Activated naive CD4-positive, alpha-beta T cell treated with anti-CD3 and anti-CD28 coated beads for 36 hours (primary cell): ENCODE data around the gene TBL1XR1. TPM values are rescaled to one million over a fixed set of nuclear protein-coding genes. Genes with fewer than 3 reads are reported as not detected.

ENCODE experiments used
- CTCF ChIA-PET: fragments of 350-600 bp; sonication (Branson Sonifier 250); formaldehyde crosslinking; loops from one replicate; lab custom pipeline; 2021; ENCODE audit warnings: antibody characterized with exemption; lab: Charles Lee
- DNase-seq: peaks from one replicate; pipeline ENCODE4 v3.0.0-alpha.2; 2020
- H3K27ac Mint-ChIP-seq: one replicate; pipeline ENCODE4 v1.8.0; 2021; ENCODE audit warnings: mild to moderate bottlenecking, mixed read lengths
- H3K27me3 Mint-ChIP-seq: one replicate; pipeline ENCODE4 v1.8.0; 2021; ENCODE audit warnings: low read depth, mixed read lengths
- H3K36me3 Mint-ChIP-seq: one replicate; pipeline ENCODE4 v1.8.0; 2021; ENCODE audit warnings: low read depth, mixed read lengths
- H3K4me1 Mint-ChIP-seq: one replicate; pipeline ENCODE4 v1.8.0; 2021; ENCODE audit warnings: low read depth, mixed read lengths
- H3K4me3 Mint-ChIP-seq: one replicate; pipeline ENCODE4 v1.8.0; 2021; ENCODE audit warnings: mild to moderate bottlenecking, moderate library complexity, mixed read lengths
- H3K9me3 Mint-ChIP-seq: one replicate; pipeline ENCODE4 v1.8.0; 2021; ENCODE audit warnings: mixed read lengths
- intact Hi-C: fragments of 100-400 bp; cut with micrococcal nuclease; formaldehyde crosslinking; loops from one replicate; pipeline ENCODE4 v1.15.1; 2023
- total RNA-seq, 2 experiments: library from RNA; stranded (reverse); gene quantifications; one replicate each; pipeline ENCODE4 v1.2.3, GENCODE V29; 2021

The TBL1XR1 gene
- total RNA-seq, 2 experiments from 2014 or later, result 149 to 162 TPM

DNA sequence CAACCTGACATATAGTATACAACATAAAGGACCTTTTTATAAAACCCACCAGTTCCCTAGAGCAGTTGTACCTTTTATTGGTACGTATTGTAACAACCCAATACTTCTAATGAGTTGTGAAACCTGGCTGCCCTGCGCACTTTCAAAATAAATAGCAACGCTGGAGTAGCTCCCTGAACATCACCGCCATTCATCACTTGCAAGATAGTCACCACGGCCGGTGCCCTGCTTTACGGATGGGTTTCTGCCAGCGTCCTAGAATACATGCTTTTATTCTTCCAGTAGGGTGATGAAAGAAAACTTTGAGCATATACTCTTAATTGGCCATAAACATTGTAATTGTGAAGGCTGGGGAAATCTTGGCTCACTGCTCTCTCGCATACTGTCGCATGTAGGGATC lies 220.7 kb downstream of the TBL1XR1 start:
- DNase-seq, result no peak

DNA sequence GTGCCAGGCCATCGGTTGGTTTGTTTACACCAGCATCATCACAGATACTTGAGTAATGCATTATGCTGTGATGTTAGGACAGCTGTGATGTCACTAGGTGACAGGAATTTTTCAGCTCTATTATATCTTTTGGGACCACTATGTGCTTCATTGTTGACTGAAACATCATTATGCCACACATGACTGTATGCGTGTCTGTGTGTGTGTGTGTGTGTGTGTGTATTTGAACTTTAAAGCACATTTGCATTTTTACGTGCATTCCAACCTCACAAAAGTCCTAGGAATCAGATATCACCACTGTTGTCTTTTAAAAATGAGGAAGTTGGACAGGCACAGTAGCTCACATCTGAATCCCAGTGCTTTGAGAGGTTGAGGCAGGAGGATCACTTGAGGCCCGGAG lies 223.0 kb downstream of the TBL1XR1 start:
- CTCF ChIA-PET, result no interaction called here
- intact Hi-C loops, result no loop called here

More for the DNA sequence above, 220.7 kb downstream of the TBL1XR1 start:
- H3K36me3 Mint-ChIP-seq, result no peaks in the 10 kb centered on the region
- no peak overlapping the region for H3K4me3 Mint-ChIP-seq
- no peaks in the 10 kb centered on the region for H3K9me3 Mint-ChIP-seq
- CTCF ChIA-PET, result no interaction called here
- H3K27me3 Mint-ChIP-seq, result no peaks in the 10 kb centered on the region
- H3K27ac Mint-ChIP-seq, result no peak overlapping the region
- intact Hi-C loops, result no loop called here
- no peaks in the 10 kb centered on the region for H3K4me1 Mint-ChIP-seq

DNA sequence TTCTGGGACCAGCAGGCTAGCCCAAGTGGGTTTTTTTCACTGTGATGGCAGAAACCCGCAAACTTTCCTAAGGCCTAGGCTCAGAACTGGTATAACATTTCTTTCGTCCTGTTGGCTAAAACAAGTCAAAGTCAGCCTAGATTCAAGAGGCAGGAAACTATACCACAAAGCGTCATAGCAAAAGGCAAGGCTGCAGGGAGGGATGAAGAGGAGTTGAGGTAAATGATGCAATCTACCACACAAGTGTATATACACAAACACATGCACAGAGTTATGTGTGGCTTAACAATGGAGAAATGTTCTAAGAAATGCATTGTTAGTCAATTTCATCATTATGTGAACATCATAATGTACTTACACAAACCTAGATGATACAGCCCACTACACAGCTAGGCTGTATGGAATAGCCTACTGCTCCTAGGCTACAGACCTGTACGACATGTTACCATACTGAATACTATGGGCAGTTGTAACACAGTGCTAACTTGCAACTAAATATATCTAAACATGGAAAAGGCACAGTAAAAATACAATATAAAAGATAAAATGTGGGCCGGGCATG lies 225.6 kb downstream of the TBL1XR1 start:
- no peak overlapping the region for H3K27ac Mint-ChIP-seq
- intact Hi-C loops, result no loop called here

More for the DNA sequence above, 223.0 kb downstream of the TBL1XR1 start:
- Mint-ChIP-seq H3K9me3 (no peaks in the 10 kb centered on the region), H3K4me1 (no peaks in the 10 kb centered on the region), H3K4me3 (no peak overlapping the region), H3K36me3 (no peaks in the 10 kb centered on the region), H3K27ac (no peak overlapping the region), H3K27me3 (no peaks in the 10 kb centered on the region)
- DNase-seq, result no peak

DNA sequence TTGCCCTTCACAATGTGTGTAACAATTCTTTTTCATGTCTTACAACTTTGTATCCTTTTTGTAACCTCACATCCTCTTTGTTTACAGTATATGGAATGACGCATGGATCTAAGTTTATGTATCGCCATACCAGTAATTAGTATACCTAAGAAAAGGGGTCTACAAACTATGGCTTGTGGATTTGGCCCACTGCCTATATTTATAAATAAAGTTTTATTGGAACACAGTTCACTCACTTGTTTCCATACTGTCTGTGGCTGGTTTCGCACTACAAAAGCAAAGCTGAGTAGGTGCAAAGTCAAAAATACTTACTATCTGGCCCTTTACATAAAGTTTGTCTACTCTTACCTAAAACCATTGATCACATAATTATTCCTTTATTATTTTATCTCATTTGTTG lies 226.5 kb downstream of the TBL1XR1 start:
- Mint-ChIP-seq H3K4me3 (no peak overlapping the region), H3K27ac (no peak overlapping the region), H3K36me3 (no peaks in the 10 kb centered on the region), H3K27me3 (no peaks in the 10 kb centered on the region), H3K9me3 (no peaks in the 10 kb centered on the region), H3K4me1 (no peaks in the 10 kb centered on the region)
- no peak for DNase-seq
- intact Hi-C loops, result no loop called here
- CTCF ChIA-PET, result no interaction called here

More for the DNA sequence above, 225.6 kb downstream of the TBL1XR1 start:
- Mint-ChIP-seq H3K36me3 (no peaks in the 10 kb centered on the region), H3K4me3 (no peak overlapping the region), H3K4me1 (no peaks in the 10 kb centered on the region), H3K9me3 (no peaks in the 10 kb centered on the region), H3K27me3 (no peaks in the 10 kb centered on the region)
- no peak for DNase-seq
- CTCF ChIA-PET, result no interaction called here

DNA sequence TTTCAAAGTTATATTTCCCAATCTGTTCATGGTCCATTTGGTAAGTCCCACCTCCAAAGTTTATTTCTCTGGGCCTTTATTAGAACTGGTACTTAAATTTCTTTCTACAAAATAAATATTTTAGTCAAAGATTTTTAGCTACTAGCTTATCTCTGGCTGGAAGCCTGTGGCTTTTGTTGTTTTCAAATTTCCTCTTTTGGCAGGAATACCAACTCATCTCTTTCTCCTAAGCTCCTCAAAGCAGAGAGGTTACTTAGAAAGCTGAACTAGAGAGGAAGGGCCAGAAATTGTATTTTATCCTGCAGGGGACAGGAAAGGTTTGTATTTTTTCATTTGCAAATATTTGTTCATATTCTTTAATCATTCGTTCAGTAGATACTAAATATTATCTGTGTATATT lies 227.8 kb downstream of the TBL1XR1 start:
- intact Hi-C loops, result no loop called here
- H3K4me1 Mint-ChIP-seq, result peaks cover 3% of the 10 kb centered on the region
- H3K36me3 Mint-ChIP-seq, result no peaks in the 10 kb centered on the region
- H3K27me3 Mint-ChIP-seq, result no peaks in the 10 kb centered on the region
- no peaks in the 10 kb centered on the region for H3K9me3 Mint-ChIP-seq
- H3K4me3 Mint-ChIP-seq, result no peak overlapping the region
- no peak overlapping the region for H3K27ac Mint-ChIP-seq
- no peak for DNase-seq
- CTCF ChIA-PET, result no interaction called here
